ENCODE measurements around the gene PDE3A.
"Not testable (repeated sequence)": the region's sequence is repeated elsewhere in the genome, so short reads cannot be mapped to it uniquely, and the experiment has no call there.

Gene PDE3A

GRCh38 chr12:20590570-20590969 is 222.2 kb downstream of the PDE3A start:
- DNase-seq (ENCODE audit: extremely low read depth in 1 of 2, low read depth in 1 of 2) = no peak

GRCh38 chr12:20592556-20592955 is 224.2 kb downstream of the PDE3A start:
- DNase-seq (ENCODE audit: extremely low read depth in 1 of 2, low read depth in 1 of 2) = no peak

- DNase-seq (ENCODE audit: extremely low read depth in 1 of 2, low read depth in 1 of 2) = no peak
Observed at GRCh38 chr12:20593611-20594010, 225.3 kb downstream of the PDE3A start.

- DNase-seq (ENCODE audit: extremely low read depth in 1 of 2, low read depth in 1 of 2) = no peak
Observed at GRCh38 chr12:20596061-20596460, 227.7 kb downstream of the PDE3A start.

- no peak for DNase-seq (ENCODE audit: extremely low read depth in 1 of 2, low read depth in 1 of 2)
Observed at GRCh38 chr12:20599757-20600156, 231.4 kb downstream of the PDE3A start.

GRCh38 chr12:20601668-20602280 is 233.4 kb downstream of the PDE3A start:
- DNase-seq (ENCODE audit: extremely low read depth in 1 of 2, low read depth in 1 of 2) = no peak

- DNase-seq (ENCODE audit: extremely low read depth in 1 of 2, low read depth in 1 of 2) = no peak
Observed at GRCh38 chr12:20602641-20603391, 234.5 kb downstream of the PDE3A start.

- DNase-seq (ENCODE audit: extremely low read depth in 1 of 2, low read depth in 1 of 2) = no peak
Observed at GRCh38 chr12:20604408-20605067, 236.2 kb downstream of the PDE3A start.

GRCh38 chr12:20615020-20615419 is 246.7 kb downstream of the PDE3A start:
- not testable (repeated sequence) for DNase-seq (ENCODE audit: extremely low read depth in 1 of 2, low read depth in 1 of 2)

GRCh38 chr12:20616093-20616492 is 247.8 kb downstream of the PDE3A start:
- no peak for DNase-seq (ENCODE audit: extremely low read depth in 1 of 2, low read depth in 1 of 2)

- no peak for DNase-seq (ENCODE audit: extremely low read depth in 1 of 2, low read depth in 1 of 2)
Observed at GRCh38 chr12:20620261-20620660, 251.9 kb downstream of the PDE3A start.

- no peak for DNase-seq (ENCODE audit: extremely low read depth in 1 of 2, low read depth in 1 of 2)
Observed at GRCh38 chr12:20624718-20625117, 256.4 kb downstream of the PDE3A start.

- DNase-seq (ENCODE audit: extremely low read depth in 1 of 2, low read depth in 1 of 2) = no peak
Observed at GRCh38 chr12:20625531-20625930, 257.2 kb downstream of the PDE3A start.

GRCh38 chr12:20627001-20627588 is 258.8 kb downstream of the PDE3A start:
- no peak for DNase-seq (ENCODE audit: extremely low read depth in 1 of 2, low read depth in 1 of 2)

- DNase-seq (ENCODE audit: extremely low read depth in 1 of 2, low read depth in 1 of 2) = no peak
Observed at GRCh38 chr12:20628226-20628787, 260.0 kb downstream of the PDE3A start.

GRCh38 chr12:20628999-20629398 is 260.7 kb downstream of the PDE3A start:
- no peak for DNase-seq (ENCODE audit: extremely low read depth in 1 of 2, low read depth in 1 of 2)

- DNase-seq (ENCODE audit: extremely low read depth in 1 of 2, low read depth in 1 of 2) = no peak
Observed at GRCh38 chr12:20629414-20630156, 261.2 kb downstream of the PDE3A start.

GRCh38 chr12:20631711-20632110 is 263.4 kb downstream of the PDE3A start:
- no peak for DNase-seq (ENCODE audit: extremely low read depth in 1 of 2, low read depth in 1 of 2)

GRCh38 chr12:20641106-20641505 is 272.8 kb downstream of the PDE3A start:
- DNase-seq (ENCODE audit: extremely low read depth in 1 of 2, low read depth in 1 of 2) = no peak

GRCh38 chr12:20643822-20644221 is 275.5 kb downstream of the PDE3A start:
- DNase-seq (ENCODE audit: extremely low read depth in 1 of 2, low read depth in 1 of 2) = no peak
